ENCODE results near the gene DNAJC11.

GRCh38 chr1:6588128-6588892, 113.3 kb downstream of the DNAJC11 start:
- TF ChIP-seq CTCF (conservative IDR thresholded peaks at IDR 0.05 in 1 of 2, IDR thresholded peaks at IDR 0.05 in 1 of 2; ENCODE audit: extremely low read depth in 1 of 2, insufficient read depth in 1 of 2, low read depth in 1 of 2, low read length in 2 of 2), result peak in 1 of 2 donors; percentile 24
- no peak for TF ChIP-seq EZH2 (IDR thresholded peaks at IDR 0.05; ENCODE audit: borderline replicate concordance, low read length)

All from mammary epithelial cell (primary cell).